Thyroid gland (tissue), 4 donors: Measurements from ENCODE around the gene TMED6. TPM values are rescaled to one million over a fixed set of nuclear protein-coding genes. Genes with fewer than 3 reads are reported as not detected.

Source experiments
- DNase-seq, 2 donors: peaks; one replicate each; pipeline ENCODE4 v3.0.0-alpha.2; 2019
- H3K27ac ChIP-seq, 3 donors: fragments of 200-600 bp; sonication (generic); 1 replicate in 2 of 3; 2 replicates in 1 of 3; pipeline ENCODE4 v1.5.1; 2016 to 2019; ENCODE audit warnings: mild to moderate bottlenecking in 1 of 3, moderate library complexity in 1 of 3
- H3K27me3 ChIP-seq: fragments of 200-600 bp; sonication (generic); one replicate; pipeline ENCODE4 v1.5.1; 2019
- H3K36me3 ChIP-seq, 2 donors: fragments of 200-600 bp; sonication (generic); one replicate each; pipeline ENCODE4 v1.5.1; 2016 to 2019
- H3K4me1 ChIP-seq, 2 donors: fragments of 200-600 bp; sonication (generic); one replicate each; pipeline ENCODE4 v1.5.1; 2017 to 2019
- H3K4me3 ChIP-seq, 3 donors: fragments of 200-600 bp; sonication (generic); replicated peaks in 1 of 3; 1 replicate in 2 of 3; 2 replicates in 1 of 3; pipeline ENCODE4 v1.5.1; 2016; ENCODE audit warnings: mild to moderate bottlenecking in 1 of 3
- H3K9me3 ChIP-seq: fragments of 200-600 bp; sonication (generic); one replicate; pipeline ENCODE4 v1.5.1; 2017
- POLR2A ChIP-seq, 2 donors: fragments of 450-650 bp; IDR thresholded peaks; one replicate each; pipeline ENCODE4 v1.6.1; 2017; ENCODE audit warnings: antibody characterized with exemption in 2 of 2, mild to moderate bottlenecking in 2 of 2, moderate library complexity in 1 of 2
- WGBS, 2 donors: methylation state at CpG; one replicate each; pipeline ENCODE4 v1.1.5; 2017; 5-methylcytosine and 5-hydroxymethylcytosine counted together
- intact Hi-C: fragments of 100-400 bp; cut with DNase I; formaldehyde crosslinking; loops from one replicate; pipeline ENCODE4 v1.15.1; 2023
- total RNA-seq, 4 donors: library from RNA; depleted of rRNA; stranded (reverse); fragments of >200 nt; gene quantifications; one replicate each; pipeline ENCODE4 v1.2.3, GENCODE V29; 2016
- TF ChIP-seq, protein P1 (sequence below), 6 experiments: fragments of 200-600 bp in 3 of 6; fragments of 450-650 bp in 3 of 6; sonication (generic) in 3 of 6; IDR thresholded peaks; one replicate each; pipeline ENCODE4 v1.5.1; 2016 to 2019; ENCODE audit warnings: antibody characterized with exemption in 6 of 6, mild to moderate bottlenecking in 2 of 6, inconsistent platforms in 1 of 6, moderate library complexity in 1 of 6

TMED6 gene
- total RNA-seq, 4 donors from 2014 or later: 4.1 TPM; not detected in 3

DNA sequence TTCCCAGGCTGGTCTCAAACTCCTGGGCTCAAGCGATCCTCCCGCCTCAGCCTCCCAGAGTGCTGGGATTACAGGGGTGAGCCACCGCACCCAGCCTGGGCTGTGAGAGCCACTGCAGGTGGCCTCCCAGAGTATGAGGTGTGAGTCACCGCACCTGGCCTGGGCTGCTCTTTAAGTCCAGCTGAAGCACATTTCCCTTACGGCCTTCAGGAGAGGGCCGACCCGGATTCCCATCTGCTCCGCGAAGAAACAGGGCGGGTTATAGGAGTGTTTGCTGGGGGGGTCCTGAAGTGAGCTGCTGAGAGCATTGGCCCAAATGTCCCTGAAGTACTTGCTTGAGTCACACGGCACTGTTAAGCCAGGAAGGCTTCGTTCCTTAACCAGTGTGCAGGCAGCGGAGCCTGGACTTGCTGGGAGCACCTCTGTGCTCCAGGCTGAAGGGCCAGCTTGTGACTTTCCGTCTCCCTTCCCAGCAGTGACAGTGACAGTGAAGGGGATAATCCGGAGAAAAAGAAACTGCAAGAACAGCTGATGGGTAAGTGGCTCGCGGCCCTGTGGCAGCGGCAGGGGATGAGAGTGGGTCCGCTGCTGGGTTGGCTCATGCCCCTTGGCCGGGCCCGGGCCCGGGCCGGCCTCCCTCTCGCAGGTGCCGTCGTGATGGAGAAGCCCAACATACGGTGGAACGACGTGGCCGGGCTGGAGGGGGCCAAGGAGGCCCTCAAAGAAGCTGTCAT, 33.2 kb downstream of the TMED6 start:
- no peak overlapping the region for H3K27ac ChIP-seq
- no peaks in the 10 kb centered on the region for H3K27me3 ChIP-seq
- DNase-seq: no peak
- no peaks in the 10 kb centered on the region for H3K9me3 ChIP-seq
- WGBS, 2 donors: 95 to 96% methylated on average over 28 of the region's 30 CpGs
- peaks cover 67 to 76% of the 10 kb centered on the region in 2 donors for H3K36me3 ChIP-seq
- peaks cover 0 to 2% of the 10 kb centered on the region in 2 donors for H3K4me1 ChIP-seq
- no peak overlapping the region for H3K4me3 ChIP-seq
- TF ChIP-seq POLR2A (IDR thresholded peaks at IDR 0.05): no peak
- TF ChIP-seq, protein P1, sequence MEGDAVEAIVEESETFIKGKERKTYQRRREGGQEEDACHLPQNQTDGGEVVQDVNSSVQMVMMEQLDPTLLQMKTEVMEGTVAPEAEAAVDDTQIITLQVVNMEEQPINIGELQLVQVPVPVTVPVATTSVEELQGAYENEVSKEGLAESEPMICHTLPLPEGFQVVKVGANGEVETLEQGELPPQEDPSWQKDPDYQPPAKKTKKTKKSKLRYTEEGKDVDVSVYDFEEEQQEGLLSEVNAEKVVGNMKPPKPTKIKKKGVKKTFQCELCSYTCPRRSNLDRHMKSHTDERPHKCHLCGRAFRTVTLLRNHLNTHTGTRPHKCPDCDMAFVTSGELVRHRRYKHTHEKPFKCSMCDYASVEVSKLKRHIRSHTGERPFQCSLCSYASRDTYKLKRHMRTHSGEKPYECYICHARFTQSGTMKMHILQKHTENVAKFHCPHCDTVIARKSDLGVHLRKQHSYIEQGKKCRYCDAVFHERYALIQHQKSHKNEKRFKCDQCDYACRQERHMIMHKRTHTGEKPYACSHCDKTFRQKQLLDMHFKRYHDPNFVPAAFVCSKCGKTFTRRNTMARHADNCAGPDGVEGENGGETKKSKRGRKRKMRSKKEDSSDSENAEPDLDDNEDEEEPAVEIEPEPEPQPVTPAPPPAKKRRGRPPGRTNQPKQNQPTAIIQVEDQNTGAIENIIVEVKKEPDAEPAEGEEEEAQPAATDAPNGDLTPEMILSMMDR (IDR thresholded peaks at IDR 0.05): no peak
- intact Hi-C loops: no loop called here

DNA sequence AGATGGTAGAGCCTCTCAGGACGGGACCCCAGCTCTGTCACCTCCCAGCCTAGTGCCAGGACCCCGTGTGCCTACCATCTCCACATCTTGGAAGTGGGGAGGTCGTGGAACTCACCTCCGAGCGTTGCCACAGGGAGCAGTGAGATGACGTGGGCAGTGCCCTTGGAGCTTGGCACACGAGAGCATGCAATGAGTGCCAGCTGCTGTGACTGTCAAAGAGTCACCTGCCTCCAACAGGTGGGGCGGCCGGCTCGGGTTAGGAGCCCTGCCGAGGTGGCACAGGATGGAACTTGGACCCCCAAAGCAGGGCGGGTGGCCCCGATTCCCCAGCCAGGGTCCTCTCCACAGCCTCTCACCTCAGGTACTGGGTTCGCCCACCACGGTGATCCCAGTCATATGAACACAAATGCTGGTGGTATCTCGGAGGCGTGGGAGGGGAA, 35.0 kb downstream of the TMED6 start:
- no peaks in the 10 kb centered on the region for H3K27me3 ChIP-seq
- no peaks in the 10 kb centered on the region for H3K9me3 ChIP-seq
- intact Hi-C loops: no loop called here
- H3K4me1 ChIP-seq: peaks cover 10 to 14% of the 10 kb centered on the region in 2 donors
- no peak for DNase-seq
- TF ChIP-seq POLR2A (IDR thresholded peaks at IDR 0.05): no peak
- TF ChIP-seq, protein P1 (IDR thresholded peaks at IDR 0.05): no peak
- no peak overlapping the region for H3K4me3 ChIP-seq
- H3K36me3 ChIP-seq: peaks cover 50 to 59% of the 10 kb centered on the region in 2 donors
- WGBS, 2 donors: 98% methylated on average over 7 to 8 of the region's 17 CpGs
- no peak overlapping the region for H3K27ac ChIP-seq

DNA sequence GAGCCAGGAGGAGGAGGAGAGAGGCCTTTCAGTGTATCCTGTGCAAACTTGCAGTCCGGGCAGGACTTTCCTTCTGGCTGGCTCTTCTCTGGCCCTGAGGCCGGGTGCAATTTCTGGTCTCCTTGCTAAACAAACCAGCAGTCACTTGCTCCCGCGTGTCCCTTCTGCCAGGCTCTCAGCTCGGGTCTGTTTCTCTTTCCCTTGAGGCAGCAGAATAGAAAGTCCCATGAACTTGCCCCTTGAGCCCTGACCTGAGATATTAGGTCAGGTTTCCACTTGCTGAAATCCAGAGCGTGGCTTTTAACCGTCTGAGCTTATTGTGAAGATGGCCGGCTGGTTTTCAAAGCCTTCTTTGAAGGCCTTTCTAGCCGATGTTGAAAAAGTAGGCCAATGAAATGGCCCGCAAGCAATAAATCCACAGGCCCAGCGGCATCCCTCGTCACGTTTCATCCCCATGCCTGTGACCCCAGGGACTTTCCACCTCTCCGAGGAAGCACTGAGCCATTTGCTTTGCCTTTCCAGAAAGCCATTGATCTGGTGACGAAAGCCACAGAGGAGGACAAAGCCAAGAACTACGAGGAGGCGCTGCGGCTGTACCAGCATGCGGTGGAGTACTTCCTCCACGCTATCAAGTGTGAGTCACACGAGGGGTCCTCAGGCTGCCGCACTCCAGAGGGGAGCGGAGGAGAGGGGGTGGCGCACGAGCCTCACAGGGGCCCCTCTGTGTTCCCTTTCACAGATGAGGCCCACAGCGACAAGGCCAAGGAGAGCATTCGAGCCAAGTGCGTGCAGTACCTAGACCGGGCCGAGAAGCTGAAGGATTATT, 35.9 kb downstream of the TMED6 start:
- WGBS, 2 donors: 89 to 91% methylated on average over 30 of the region's 30 CpGs
- no peak for DNase-seq
- no peak overlapping the region for H3K27ac ChIP-seq

DNA sequence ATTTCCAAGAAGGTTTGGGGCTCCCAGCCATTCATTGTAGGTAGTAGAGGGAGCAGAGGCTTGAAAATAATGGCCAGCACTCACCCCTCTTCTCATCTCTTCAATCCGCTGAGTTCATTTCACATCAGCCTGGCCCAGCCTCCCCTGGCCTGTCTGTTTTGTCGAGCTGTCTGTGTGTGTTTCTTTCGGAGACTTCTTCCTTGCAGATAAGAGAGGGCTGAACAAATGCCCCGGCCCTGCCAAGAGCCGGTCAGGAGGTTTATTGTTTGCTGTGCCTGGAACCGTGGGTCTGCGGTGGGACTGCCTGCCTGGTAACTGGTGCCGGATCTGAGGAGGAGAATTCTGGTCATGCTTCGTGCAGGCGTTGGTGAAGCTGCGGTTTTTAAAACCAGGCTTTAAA, 37.1 kb downstream of the TMED6 start:
- H3K4me1 ChIP-seq: peaks cover 13 to 20% of the 10 kb centered on the region in 2 donors
- H3K4me3 ChIP-seq: no peak overlapping the region
- intact Hi-C loops: no loop called here
- H3K27ac ChIP-seq: no peak overlapping the region
- no peaks in the 10 kb centered on the region for H3K27me3 ChIP-seq
- no peaks in the 10 kb centered on the region for H3K9me3 ChIP-seq
- TF ChIP-seq, protein P1 (IDR thresholded peaks at IDR 0.05): no peak
- TF ChIP-seq POLR2A (IDR thresholded peaks at IDR 0.05): no peak
- whole genome bisulfite sequencing, 2 donors: 91 to 94% methylated on average over 11 of the region's 11 CpGs
- no peak for DNase-seq
- peaks cover 30 to 38% of the 10 kb centered on the region in 2 donors for H3K36me3 ChIP-seq

More for the DNA sequence above, 35.9 kb downstream of the TMED6 start:
- Histone ChIP-seq H3K4me1 (peaks cover 10 to 15% of the 10 kb centered on the region in 2 donors), H3K4me3 (no peak overlapping the region), H3K27me3 (no peaks in the 10 kb centered on the region), H3K9me3 (no peaks in the 10 kb centered on the region), H3K36me3 (peaks cover 41 to 50% of the 10 kb centered on the region in 2 donors)
- intact Hi-C loops: no loop called here
- TF ChIP-seq POLR2A (IDR thresholded peaks at IDR 0.05): no peak
- TF ChIP-seq, protein P1 (IDR thresholded peaks at IDR 0.05): no peak
